NCI-H187 (cell line): ENCODE data around the gene DNAJC15.

Experiments used
- DNase-seq, 2 experiments: peaks; one replicate each; lab custom pipeline; 2025; lab: John Stamatoyannopoulos, UW

The DNAJC15 gene

GRCh38 chr13:43154839-43155238, 131.5 kb downstream of the DNAJC15 start:
- DNase-seq, result no peak

DNA sequence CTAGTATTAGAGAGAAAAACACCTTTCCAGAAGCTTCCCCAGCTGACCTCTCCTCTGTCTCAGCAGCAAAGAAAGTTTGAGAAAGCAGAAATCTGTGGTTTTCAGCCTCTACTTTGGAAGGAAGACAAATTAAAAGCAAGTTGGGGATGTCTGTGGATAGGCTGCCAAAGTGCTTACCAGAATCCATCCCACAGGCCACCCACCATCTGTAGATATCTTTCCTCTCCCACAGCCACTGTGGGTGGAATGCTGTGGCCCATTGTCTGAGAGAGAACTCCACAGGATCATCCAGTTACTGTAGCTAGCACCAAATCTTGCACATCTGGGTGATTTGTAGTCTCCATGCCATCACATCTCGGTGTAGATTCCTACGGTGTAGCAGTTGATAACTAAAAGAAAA, 133.5 kb downstream of the DNAJC15 start:
- DNase-seq, result no peak

- DNase-seq, result no peak
Observed at GRCh38 chr13:43157796-43158195, 134.4 kb downstream of the DNAJC15 start.

- DNase-seq, result no peak
Observed at GRCh38 chr13:43158516-43158915, 135.1 kb downstream of the DNAJC15 start.

DNA sequence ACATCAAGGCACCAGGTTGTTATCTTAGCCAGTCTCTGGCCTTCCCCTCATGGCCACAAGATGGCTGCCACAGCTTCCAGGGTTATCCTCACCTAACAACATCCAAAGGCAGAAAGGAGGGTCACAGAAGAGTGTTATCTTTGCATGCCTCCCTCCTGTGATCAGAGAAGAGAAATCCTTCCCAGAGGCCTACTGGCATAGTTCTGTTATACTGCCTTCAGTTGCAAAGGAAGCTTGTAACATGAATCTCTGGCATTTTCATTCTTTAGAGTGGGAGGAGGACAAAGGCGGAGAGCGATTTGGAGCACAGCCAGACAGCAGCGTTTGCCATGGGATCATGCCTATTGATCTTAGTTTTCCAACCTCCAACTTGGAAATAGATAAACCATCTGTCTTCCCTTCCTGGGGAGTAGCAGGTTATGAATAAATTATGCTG, 135.7 kb downstream of the DNAJC15 start:
- no peak for DNase-seq
